IPS-18c (cell line): ENCODE data around the gene CLEC4G.

Source experiments
- H3K4me3 ChIP-seq: 2 replicates; pipeline ENCODE4 v1.7.0; 2013; ENCODE audit warnings: low read depth, mild to moderate bottlenecking, low read length, moderate library complexity; ENCODE audit not compliant: insufficient read depth
- H3K9me3 ChIP-seq: one replicate; pipeline ENCODE4 v1.6.1; 2013; ENCODE audit warnings: mild to moderate bottlenecking, low read length, moderate library complexity; ENCODE audit not compliant: control insufficient read depth, insufficient read depth

Gene CLEC4G

DNA sequence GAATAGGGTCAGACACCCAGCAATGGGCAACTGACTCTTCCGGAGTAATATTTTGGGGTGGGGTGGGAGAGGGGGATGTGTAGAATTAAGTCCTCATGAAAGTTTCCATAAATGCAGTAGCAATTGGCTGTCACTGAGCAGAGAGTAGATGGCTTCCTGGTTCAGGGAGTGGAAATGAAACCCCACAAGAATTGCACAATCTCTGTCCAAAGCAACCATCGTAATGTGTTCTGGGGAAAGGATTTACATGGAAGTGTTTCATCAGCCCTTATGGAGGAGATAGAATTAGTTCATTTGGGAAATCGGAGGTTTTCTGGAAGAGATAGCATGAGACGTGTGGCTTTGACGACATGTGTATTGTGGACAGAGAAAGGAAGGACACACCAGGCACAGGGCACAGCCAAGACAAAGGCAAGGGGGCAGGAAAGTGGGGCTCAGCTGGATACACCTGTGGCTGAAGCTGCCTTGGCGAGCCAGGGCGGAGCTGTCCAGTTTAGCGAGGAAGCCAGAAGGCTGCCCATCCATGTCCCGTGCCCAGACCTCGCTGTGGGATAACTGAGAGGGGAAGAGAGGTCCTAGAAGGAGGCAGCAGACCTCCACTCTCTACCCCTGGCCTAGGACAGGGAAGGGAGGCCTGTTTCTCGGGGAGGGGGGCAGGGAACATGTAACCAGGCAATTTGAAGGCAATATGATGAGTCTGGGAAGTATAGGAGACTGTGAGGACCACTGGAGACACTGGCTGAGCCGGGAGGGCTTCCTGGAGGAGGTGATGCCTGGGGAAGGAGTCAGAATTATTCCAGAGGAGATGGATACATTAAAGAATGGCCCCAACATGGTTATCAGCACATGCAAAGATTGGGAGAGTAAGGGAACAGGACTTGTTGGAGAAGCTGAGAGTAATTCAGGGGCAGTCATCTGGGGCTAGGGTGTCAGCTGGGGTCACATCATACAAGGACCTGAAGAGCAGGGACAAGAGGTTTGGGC lies 2.6 kb upstream of the CLEC4G start:
- Histone ChIP-seq H3K4me3 (no peak overlapping the region), H3K9me3 (no peaks in the 10 kb centered on the region)

DNA sequence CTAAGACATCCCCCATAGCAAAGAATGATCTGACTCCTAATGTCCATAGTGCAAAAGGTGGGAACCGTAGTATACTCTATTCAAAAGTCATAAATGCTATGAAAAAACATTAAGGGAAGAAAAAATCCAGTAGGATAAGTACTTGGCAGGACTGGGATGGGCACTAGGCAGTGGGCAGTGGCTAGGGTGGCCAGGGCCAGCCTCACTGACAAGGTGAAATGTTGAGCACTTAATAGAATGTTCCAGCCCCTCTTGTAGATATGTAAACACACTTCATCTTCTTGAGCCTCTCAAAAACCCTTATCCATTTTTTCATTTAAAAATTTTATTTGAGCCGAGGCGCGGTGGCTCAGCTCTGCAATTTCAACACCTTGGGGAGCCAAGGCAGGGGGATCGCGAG lies 1.5 kb upstream of the CLEC4G start:
- no peak overlapping the region for H3K4me3 ChIP-seq
- H3K9me3 ChIP-seq, result no peaks in the 10 kb centered on the region

DNA sequence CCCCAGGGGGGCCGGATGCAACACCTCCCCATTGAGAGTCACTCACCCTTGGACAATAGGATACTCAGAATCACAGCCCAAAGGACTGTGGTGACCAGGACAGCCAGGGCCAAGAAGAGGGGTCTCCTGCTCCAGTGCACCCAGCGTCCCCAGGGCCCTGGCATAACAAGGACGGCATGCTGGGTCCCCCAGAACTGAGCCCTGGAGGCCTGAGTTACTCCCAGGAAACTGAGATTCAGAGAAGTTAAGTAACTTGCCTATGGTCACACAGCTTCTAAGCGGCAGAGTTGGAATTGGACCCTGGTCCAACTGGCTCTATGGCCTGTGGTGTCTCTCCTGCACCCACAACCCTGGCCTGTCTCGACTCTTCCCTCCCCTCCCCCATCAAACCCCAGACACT lies 295 bp downstream of the CLEC4G start:
- H3K9me3 ChIP-seq, result no peaks in the 10 kb centered on the region
- H3K4me3 ChIP-seq, result no peak overlapping the region

DNA sequence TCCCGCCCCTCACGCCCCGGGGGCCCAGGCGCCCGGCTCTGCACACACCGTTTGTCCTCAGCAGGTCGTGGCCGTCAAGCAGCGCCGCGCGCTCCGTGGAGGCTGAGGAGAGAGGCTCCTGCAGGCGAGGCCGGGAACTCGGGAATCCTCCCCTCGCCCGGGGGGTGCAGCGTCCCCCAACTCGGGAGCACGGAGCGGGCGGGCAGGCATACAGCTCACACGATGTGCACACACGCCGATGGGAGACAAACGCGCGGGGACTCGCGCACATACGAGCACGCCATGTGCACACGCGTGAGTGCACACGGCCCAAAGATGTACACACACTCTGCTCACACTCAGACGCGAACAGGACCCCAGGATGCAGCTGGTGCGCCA lies 703 bp downstream of the CLEC4G start:
- no peak overlapping the region for H3K4me3 ChIP-seq
- H3K9me3 ChIP-seq, result no peaks in the 10 kb centered on the region

DNA sequence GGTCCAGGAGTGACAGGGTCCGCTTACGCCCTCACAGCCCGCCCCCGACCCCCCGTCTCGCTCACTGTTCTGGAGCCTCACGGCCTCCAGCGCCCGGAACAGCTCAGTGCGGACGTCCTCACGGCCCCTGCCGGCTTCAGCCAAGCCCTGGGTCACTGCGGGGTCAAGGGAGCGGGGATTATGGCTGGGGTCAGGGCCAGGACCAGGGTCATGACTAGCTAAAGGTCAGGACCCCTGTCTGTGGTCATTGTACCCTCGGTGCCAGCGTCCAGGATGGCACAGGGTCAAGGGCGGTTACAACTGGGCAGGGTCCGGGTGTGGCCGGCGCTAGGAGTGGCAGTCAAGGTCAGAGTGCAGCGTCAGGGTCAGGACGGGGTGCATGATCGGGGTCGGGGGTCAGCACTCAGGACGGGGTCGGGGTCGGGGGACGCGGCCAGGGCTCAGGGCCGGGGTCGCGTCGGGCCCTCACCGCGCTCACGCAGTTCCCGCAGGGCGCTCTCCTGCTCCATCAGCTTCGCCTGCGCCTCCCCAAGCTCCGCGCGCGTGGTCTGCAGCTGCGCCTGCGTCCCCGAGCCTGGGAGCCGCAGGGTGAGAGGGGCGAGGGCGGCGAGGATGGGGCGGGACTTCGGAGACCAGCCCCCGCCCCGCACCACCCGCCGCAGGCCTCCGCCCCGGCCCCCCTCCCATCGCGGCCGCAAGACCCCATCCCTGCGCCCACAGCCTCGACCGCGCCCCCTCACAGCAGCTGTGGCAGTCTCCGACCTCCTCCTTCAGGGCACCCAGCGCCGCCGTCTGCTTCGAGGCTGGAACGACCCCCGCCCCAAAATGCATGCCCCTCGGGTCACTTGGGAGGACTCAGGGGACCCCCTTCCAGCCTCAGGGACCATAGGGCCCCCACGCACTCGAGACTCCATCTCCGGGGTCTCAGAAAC lies 1.4 kb downstream of the CLEC4G start:
- Histone ChIP-seq H3K4me3 (peak overlapping the region; percentile 47), H3K9me3 (no peaks in the 10 kb centered on the region)

DNA sequence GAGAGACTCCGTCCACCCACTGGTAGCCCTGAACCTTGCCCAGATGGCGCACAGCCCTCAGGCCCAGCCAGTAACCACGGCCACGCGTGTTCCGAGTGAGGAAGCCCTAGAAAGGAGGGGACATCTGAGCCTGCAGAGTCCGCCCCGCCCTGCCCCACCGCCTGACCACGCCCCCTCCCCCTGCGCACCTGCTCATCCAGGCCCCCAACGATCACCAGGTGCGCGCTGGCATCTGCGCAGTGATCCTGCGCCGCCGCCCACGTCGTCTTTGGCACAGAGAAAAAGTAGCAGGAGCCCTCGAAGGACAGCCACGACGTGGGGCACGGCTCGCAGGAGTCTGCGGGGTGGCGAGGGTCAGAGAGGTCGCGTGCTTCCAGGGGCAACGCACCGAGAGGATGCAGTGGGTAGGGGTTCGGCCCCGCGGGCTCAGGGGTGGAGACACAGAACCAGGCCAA lies 2.1 kb downstream of the CLEC4G start:
- peak overlapping the region; percentile 47 for H3K4me3 ChIP-seq
- H3K9me3 ChIP-seq, result no peaks in the 10 kb centered on the region

DNA sequence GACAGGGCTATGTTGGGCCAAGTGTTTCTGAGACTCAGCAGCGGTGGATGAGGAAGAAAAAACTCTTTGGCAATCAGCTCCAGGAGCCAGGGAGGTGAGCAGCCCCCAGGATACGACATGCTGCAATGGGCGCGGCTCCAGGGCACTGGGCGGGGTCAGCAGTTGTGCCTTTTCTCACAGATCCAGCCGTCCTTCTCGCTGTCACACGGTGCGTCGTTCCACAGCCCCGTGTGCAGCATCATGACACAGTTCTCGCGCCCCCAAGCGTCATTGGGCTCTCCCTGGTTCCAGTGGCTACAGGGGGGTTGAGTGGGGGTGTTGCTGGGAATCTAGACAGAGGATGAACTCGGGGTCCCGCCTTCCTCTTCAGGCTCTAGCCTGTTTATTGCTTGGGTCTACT lies 2.7 kb downstream of the CLEC4G start:
- Histone ChIP-seq H3K4me3 (no peak overlapping the region; the same call in 1 of the 2 replicates), H3K9me3 (no peaks in the 10 kb centered on the region)

DNA sequence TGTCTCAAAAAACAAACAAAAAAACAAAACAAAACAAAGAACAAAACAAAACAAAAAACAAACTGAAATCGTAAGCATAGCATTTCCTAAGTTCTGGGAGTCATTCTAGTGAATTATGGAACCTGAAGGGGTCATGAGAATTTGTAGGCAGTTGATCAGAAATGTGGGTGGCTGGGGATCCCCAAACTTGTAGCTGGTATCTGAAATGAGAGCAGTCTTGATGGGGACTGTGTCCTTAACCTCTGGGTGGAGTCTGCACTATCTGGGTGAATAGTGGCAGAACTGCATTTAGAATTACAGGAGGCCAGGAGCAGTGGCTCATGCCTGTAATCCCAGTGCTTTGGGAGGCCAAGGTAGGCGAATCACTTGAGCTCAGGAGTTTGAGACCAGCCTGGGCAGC lies 6.1 kb downstream of the CLEC4G start:
- Histone ChIP-seq H3K4me3 (no peak overlapping the region), H3K9me3 (no peaks in the 10 kb centered on the region)

DNA sequence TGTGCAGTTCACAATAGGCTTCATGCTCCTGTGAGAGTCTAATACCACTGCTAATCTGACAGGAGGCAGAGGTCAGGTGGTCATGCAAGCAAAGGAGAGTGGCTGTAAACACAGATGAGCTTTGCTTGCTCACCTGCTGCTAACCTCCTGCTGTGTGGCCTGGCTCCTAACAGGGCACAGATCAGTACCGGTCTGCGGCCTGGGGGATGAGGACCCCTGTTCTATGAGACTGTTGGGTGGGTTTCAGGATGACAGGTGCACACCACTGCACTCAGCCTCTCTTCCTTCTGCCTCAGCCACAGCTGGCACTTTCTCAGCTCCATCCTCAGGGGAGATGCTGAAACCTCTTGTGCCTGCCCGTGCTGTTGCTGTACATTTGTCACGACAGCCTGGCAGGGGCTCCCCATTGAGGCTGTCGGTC lies 9.7 kb downstream of the CLEC4G start:
- no peaks in the 10 kb centered on the region for H3K9me3 ChIP-seq
- H3K4me3 ChIP-seq, result no peak overlapping the region

DNA sequence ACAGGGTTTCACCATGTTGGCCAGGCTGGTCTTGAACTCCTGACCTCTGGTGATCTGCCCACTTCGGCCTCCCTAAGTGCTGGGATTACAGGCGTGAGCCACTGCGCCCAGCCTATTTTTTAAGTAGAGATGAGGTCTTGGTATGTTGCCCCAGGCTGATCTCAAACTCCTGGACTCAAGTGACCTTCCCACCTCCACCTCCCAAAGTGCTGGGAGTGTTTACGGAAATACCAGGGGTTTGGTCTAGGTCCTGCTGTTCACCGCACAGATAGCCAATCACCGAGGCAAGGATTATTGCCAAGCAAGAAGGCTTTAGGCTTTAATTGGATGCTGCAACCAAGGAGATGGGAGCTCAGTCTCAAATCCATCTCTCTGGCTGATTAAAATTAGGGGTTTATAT lies 11.6 kb downstream of the CLEC4G start:
- Histone ChIP-seq H3K9me3 (no peaks in the 10 kb centered on the region), H3K4me3 (no peak overlapping the region)

DNA sequence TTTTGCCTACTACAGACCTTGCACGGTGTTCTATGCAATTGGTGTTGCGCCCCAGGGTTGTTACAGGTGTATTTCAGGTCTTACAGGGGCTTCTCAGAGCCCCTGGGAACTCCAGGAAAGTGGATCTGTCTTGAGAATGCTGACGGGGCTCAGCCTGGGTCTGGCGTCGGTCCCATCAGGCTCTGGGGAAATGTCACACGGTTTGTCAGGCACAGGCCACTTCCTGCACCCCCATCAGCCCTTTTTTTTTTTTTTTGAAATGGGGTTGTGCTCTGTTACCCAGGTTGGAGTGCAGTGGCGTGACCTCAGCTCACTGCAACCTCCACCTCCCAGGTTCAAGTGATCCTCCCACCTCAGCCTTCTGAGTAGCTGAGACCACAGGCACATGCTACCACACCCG lies 13.2 kb downstream of the CLEC4G start:
- no peaks in the 10 kb centered on the region for H3K9me3 ChIP-seq

DNA sequence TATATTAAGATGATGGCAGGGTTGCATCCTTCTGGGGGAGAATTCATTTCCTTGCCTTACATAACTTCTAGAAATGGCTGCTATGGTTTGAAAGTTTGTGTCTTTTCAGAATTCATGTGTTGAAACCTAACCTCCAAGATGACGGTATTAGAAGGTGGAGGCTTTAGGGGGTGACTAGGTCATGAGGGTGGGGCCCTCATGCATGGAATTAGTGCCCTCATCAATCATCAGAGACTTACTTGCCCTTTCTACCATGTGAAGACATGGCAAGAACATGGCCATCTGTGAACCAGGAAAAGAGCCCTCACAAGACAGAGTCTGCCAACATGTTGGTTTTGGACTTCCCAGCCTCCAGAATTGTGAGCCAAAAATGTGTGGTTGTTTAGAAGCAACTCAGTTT lies 15.1 kb downstream of the CLEC4G start:
- Histone ChIP-seq H3K9me3 (no peaks in the 10 kb centered on the region), H3K4me3 (no peak overlapping the region)

More for the DNA sequence above, 13.2 kb downstream of the CLEC4G start:
- no peak overlapping the region for H3K4me3 ChIP-seq

DNA sequence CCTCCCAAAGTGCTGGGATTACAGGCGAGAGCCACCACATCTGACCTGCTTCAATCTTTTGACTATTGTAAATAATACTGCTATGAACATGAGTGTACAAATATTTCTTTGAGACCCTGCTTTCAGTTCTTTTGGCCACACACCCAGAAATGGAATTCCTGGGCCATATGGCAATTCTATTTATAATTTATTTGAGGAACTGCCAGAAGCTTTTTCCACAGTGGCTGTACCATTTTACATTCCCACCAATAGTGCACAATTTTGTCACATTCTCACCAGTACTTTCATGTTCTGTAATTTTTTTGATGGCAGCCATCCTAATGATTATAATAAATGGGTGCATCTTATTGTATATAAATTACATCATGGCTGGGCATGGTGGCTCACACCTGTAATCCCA lies 16.2 kb downstream of the CLEC4G start:
- Histone ChIP-seq H3K4me3 (no peak overlapping the region), H3K9me3 (no peaks in the 10 kb centered on the region)

DNA sequence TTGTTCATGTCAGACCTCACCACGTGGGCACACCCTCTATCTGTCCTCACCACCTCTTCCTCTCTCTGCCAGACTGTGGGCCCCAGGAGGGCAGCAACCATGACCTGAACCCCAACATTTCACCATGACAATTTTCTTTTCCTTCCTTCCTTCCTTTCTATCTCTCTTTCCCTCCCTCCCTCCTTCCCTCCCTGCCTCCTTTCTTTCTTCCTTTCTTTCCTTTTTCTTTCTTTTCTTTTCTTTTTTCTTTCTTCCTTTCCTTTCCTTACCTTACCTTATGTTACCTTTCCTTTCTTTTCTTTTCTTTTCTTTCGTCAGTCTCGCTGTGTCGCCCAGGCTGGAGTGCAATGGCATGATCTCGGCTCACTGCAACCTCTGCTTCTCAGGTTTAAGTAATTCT lies 21.3 kb downstream of the CLEC4G start:
- no peaks in the 10 kb centered on the region for H3K9me3 ChIP-seq
- H3K4me3 ChIP-seq, result no peak overlapping the region

DNA sequence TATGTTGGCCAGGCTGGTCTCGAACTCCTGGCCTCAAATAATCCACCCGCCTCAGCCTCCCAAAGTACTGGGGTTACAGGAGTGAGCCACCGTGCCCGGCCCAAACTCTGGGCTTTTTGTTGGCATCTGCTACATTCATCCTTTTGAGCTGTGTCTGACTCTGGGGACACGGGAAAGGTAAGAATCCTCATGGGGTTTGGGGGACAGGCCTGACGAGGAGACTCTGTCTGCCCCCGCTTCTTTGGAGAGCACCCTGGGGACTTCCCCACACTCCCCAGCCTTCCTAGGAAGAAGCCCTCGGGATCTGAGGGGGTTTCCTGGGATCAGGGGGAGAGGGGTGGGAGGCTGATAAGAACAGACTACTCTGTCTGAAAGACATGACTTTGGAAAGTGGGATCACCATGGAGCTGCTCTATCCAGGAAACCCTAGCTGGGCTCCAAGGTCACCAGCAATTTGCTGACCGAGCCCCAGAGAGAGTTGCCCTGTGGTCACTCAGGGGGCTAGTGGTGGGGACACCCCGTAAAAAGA lies 21.9 kb downstream of the CLEC4G start:
- Histone ChIP-seq H3K4me3 (no peak overlapping the region), H3K9me3 (no peaks in the 10 kb centered on the region)

DNA sequence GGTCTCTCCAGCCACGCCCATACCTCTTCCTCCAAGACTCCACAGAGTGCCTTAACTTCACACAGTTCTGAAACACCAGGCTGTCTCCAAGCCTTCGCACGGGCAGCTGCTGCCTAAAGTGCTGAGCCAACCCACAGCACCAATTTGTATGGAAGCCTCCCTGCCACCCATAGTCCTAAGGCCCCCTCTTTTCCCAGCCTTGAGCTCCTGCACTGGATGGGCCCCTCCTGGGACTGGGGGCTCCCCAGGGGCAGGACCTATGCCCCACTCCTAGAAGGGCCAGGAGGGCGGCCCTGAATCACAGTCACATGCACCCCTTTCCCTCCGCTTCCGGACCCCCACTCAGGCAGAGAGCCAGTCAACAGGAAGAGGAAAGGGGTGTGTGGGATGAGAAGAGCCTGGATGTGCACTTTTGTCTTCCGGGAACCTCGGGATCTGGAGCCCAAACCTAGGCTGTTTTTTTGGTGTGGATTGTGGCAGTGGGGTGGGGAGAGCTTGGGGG lies 24.9 kb downstream of the CLEC4G start:
- Histone ChIP-seq H3K4me3 (no peak overlapping the region), H3K9me3 (no peaks in the 10 kb centered on the region)

DNA sequence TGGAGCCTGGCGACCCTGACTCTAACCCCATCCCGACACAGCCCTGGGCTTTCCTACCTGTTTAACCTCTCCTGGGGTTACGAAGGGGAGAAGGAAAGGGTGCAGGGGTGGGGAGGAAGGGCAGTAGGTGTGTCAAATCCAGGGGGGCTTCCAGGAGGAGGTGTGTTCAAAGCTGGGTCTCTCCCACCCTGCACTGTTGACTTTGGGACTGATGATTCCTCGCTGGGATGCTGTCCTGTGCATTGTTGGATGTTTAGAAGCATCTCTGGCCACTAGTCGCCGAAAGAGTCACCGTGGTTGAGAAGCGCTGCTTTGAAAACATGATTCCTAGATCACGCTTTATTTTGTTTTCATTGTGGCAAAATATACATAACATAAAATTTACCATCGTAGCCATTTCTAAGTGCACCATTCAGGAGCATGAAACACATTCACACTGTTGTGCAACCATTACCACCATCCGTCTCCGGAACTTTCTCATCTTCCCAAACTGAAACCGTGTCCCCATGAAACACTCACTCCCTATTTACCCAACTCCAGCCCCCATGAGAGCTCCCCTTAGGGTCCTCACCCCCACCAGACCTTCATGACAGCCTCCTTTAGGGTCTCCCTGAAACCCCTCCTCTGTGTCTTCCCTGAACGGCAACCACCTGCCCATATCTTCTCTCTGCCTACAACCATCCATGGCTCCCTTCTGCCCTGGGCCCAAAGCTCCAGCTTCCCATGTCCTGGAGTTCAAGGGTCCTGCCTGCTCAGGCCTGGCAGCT lies 25.5 kb downstream of the CLEC4G start:
- Histone ChIP-seq H3K9me3 (no peaks in the 10 kb centered on the region), H3K4me3 (no peak overlapping the region)
